GM06990 (cell line): ENCODE results near the gene CCDC86.

Source experiments
- DNase-seq: peaks from one replicate; pipeline ENCODE4 v3.0.0-alpha.2; 2011; ENCODE audit not compliant: insufficient read length; ENCODE audit errors: extremely low read depth
- H3K27me3 ChIP-seq: replicated peaks from 2 replicates; pipeline ENCODE4 v1.6.0; 2011; ENCODE audit warnings: low read length; ENCODE audit not compliant: control insufficient read depth, insufficient read depth
- H3K36me3 ChIP-seq: 2 replicates; pipeline ENCODE4 v1.5.1; 2011; ENCODE audit warnings: low read length; ENCODE audit not compliant: control insufficient read depth, insufficient read depth
- H3K4me3 ChIP-seq: replicated peaks from 2 replicates; pipeline ENCODE4 v1.5.1; 2011; ENCODE audit warnings: low read depth, mild to moderate bottlenecking, control low read depth, low read length
- TF ChIP-seq, protein P1 (sequence below): IDR thresholded peaks from 2 replicates; pipeline ENCODE4 v1.5.1; 2011; ENCODE audit warnings: low read length, control low read depth, mild to moderate bottlenecking, inconsistent platforms; ENCODE audit not compliant: insufficient read depth, poor library complexity, severe bottlenecking

CCDC86 gene

DNA sequence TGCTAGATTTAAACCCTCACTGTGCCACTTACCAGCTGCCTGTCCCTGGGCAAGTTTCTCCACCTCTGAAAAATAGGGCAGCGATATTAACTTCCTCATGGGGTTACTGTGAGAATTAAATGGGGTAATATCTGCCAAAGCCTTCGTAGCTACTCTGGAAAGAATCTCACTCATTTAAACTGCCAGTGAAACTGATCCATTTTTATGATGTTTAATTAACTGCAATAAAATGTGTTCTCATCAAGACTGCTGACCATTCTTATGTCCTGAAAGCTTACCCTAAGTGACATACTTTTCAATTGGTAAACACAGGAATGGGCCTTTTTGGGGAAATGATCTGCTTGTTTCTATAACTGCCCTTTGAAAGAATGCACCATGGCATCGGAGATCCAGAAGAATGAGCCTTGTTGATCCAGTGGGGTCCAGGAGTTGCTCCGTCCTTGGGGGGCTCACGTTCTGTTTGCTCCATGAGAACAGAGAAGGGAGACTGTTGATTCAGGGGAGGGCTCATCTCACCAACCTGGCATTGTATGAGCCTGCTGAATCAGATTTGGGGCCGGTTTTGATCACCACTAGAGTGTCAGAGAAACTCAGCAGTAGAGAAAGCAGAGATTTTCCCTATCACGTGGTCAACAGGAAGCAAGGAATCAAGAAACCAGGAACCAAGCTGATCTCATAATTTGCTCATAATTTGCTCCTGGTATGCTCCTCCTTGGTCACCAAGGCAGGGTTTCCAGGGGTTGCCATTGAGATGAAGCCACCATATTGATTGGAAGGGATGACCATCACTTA, 7.0 kb upstream of the CCDC86 start:
- no peak overlapping the region for H3K4me3 ChIP-seq
- no peak for DNase-seq
- no peaks in the 10 kb centered on the region for H3K27me3 ChIP-seq
- H3K36me3 ChIP-seq = no peaks in the 10 kb centered on the region
- TF ChIP-seq, protein P1, sequence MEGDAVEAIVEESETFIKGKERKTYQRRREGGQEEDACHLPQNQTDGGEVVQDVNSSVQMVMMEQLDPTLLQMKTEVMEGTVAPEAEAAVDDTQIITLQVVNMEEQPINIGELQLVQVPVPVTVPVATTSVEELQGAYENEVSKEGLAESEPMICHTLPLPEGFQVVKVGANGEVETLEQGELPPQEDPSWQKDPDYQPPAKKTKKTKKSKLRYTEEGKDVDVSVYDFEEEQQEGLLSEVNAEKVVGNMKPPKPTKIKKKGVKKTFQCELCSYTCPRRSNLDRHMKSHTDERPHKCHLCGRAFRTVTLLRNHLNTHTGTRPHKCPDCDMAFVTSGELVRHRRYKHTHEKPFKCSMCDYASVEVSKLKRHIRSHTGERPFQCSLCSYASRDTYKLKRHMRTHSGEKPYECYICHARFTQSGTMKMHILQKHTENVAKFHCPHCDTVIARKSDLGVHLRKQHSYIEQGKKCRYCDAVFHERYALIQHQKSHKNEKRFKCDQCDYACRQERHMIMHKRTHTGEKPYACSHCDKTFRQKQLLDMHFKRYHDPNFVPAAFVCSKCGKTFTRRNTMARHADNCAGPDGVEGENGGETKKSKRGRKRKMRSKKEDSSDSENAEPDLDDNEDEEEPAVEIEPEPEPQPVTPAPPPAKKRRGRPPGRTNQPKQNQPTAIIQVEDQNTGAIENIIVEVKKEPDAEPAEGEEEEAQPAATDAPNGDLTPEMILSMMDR = no peak

DNA sequence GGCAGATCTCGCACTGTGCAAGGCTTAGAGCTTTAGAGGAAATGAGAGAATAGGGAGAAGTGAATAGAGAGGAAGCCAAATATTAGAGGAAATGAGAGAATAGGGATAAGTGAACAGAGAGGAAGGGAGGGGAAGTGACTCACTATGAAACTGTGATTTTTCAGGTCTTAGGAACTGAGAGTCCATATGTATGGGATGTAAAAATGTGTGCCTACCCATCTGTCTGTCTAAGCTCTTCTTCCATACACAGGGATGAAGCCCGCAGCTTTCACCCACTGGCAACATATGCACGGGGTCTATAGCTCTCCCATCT, 6.4 kb upstream of the CCDC86 start:
- H3K27me3 ChIP-seq = no peaks in the 10 kb centered on the region
- no peak overlapping the region for H3K4me3 ChIP-seq
- DNase-seq = no peak
- TF ChIP-seq, protein P1 = no peak
- no peaks in the 10 kb centered on the region for H3K36me3 ChIP-seq

DNA sequence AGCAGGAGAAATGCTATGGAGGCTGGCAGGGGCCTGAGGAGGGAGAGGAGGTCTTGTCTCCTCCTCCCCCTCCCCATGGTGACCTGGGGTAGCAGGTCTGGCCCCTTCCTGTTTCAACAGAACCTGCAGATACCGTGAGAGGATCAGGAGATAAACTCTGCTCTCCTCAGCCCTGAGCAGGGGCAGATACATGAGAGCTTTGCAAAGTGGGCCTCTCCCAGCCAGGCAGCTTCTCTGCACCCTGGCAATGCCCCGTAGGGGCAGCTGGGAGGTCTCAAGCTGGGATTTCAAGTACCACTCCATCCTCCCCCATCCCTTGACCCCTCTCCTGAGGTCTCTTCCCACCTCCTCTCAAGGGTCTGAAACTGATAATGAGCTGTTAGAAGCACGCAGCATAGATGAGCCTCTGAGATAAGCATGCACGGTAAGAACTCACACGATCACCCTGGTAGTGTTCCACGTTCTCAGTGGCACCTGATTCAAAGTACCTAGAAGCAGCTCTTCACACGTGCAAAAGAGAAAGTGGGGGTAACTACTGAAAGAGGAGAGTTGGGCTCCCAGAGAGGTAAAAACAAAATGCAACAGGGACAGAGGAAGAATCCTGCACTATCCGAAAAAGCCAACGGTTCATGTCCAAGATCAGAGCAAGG, 4.9 kb upstream of the CCDC86 start:
- no peak for DNase-seq
- no peaks in the 10 kb centered on the region for H3K27me3 ChIP-seq
- TF ChIP-seq, protein P1 = no peak

DNA sequence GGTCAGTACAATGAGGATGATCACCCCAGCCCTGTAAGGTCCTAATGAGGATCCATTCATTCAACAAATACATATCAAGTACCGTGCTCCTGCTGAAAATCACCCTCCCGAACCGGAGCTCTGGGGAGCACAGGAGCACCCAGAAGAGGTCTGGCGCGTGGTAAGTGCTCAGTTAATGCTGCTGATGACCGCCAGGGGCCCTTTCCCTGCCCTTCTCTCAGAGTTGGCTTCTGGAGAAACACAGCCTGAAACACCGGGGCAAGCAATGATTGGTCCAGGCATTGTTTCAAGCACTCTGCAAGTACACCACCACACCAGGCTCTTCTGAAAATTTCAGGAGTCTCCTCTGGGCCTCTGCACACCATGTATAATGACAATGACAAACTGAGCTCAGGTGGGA, 3.8 kb upstream of the CCDC86 start:
- DNase-seq = no peak

More for the DNA sequence above, 4.9 kb upstream of the CCDC86 start:
- Histone ChIP-seq H3K36me3 (no peaks in the 10 kb centered on the region), H3K4me3 (no peak overlapping the region)

DNA sequence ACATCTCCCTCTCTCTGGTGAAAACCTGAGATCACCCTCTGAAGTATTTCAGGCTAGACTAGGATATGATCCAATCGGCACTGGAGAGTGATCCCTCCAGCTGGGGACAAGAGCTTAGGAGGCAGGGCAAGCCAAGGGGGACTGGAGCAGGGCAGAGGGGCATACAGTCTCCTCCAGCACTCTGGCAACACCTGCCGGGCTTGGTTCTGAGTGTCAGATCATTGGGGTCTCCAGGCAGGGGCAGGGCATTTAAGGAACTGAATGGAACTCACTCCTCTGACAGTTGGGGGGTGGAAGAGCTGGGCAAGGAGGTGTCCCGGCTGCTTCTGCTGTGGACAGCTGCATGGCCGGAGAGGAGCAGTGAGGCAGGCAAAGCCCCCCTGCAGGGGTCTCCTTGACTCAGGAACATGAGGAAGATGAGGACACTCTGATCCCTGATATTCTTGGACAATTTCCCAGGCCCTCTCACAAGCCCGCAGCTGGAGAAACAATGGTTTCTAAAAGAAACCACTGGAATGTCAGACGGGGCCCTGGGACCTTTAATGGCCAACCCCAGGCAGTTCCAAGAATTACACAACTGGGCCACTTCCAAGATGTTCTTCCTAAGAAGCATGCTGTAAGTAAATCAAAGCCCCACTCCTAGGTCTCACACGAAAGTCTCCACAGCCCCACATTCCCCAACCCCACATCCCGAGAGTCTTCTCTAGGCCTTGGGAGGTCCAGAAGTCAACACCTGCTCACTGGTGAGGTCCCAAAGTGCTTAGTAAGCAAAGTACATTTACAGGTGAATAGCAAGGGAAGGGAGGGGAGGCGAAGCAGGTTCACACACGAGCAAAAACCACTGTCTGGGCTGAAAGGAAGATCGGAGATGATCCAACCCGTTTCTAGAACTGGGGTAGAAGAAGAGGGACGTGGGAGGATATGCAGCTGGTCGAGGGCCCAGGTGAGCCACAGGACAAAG, 1.2 kb upstream of the CCDC86 start:
- TF ChIP-seq, protein P1 = no peak
- no peaks in the 10 kb centered on the region for H3K27me3 ChIP-seq
- peaks cover 2% of the 10 kb centered on the region for H3K36me3 ChIP-seq
- no peak for DNase-seq
- no peak overlapping the region for H3K4me3 ChIP-seq

More for the DNA sequence above, 3.8 kb upstream of the CCDC86 start:
- Histone ChIP-seq H3K27me3 (no peaks in the 10 kb centered on the region), H3K36me3 (no peaks in the 10 kb centered on the region), H3K4me3 (no peak overlapping the region)
- TF ChIP-seq, protein P1 = peak; percentile 11
